22Rv1 (cell line): ENCODE data around the gene NOL11.

ENCODE experiments used
- H3K27ac ChIP-seq: fragments of 450-650 bp; 2 replicates; pipeline ENCODE4 v1.5.1; 2017
- ZFX ChIP-seq: fragments of 450-650 bp; IDR thresholded peaks from 2 replicates; pipeline ENCODE4 v1.6.1; 2017; ENCODE audit warnings: antibody characterized with exemption, borderline replicate concordance
- TF ChIP-seq, protein P1 (sequence below): fragments of 450-650 bp; IDR thresholded peaks from 2 replicates; pipeline ENCODE4 v1.5.1; 2017; ENCODE audit warnings: mild to moderate bottlenecking

The NOL11 gene

GRCh38 chr17:67707442-67707841 is 10.3 kb upstream of the NOL11 start:
- H3K27ac ChIP-seq: no peak overlapping the region
- TF ChIP-seq, protein P1, sequence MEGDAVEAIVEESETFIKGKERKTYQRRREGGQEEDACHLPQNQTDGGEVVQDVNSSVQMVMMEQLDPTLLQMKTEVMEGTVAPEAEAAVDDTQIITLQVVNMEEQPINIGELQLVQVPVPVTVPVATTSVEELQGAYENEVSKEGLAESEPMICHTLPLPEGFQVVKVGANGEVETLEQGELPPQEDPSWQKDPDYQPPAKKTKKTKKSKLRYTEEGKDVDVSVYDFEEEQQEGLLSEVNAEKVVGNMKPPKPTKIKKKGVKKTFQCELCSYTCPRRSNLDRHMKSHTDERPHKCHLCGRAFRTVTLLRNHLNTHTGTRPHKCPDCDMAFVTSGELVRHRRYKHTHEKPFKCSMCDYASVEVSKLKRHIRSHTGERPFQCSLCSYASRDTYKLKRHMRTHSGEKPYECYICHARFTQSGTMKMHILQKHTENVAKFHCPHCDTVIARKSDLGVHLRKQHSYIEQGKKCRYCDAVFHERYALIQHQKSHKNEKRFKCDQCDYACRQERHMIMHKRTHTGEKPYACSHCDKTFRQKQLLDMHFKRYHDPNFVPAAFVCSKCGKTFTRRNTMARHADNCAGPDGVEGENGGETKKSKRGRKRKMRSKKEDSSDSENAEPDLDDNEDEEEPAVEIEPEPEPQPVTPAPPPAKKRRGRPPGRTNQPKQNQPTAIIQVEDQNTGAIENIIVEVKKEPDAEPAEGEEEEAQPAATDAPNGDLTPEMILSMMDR: no peak
- TF ChIP-seq ZFX: no peak

- H3K27ac ChIP-seq: no peak overlapping the region
- TF ChIP-seq, protein P1: no peak
Observed at GRCh38 chr17:67708378-67708777, 9.4 kb upstream of the NOL11 start.

GRCh38 chr17:67711916-67712315 is 5.8 kb upstream of the NOL11 start:
- TF ChIP-seq, protein P1: no peak
- no peak for TF ChIP-seq ZFX

GRCh38 chr17:67712375-67712774 is 5.4 kb upstream of the NOL11 start:
- TF ChIP-seq, protein P1: no peak
- no peak for TF ChIP-seq ZFX
- H3K27ac ChIP-seq: no peak overlapping the region

More at GRCh38 chr17:67711916-67712315, 5.8 kb upstream of the NOL11 start:
- no peak overlapping the region for H3K27ac ChIP-seq

GRCh38 chr17:67713169-67713568 is 4.6 kb upstream of the NOL11 start:
- H3K27ac ChIP-seq: no peak overlapping the region
- TF ChIP-seq ZFX: no peak
- TF ChIP-seq, protein P1: no peak

GRCh38 chr17:67716405-67716798 is 1.3 kb upstream of the NOL11 start:
- H3K27ac ChIP-seq: no peak overlapping the region
- TF ChIP-seq, protein P1: no peak
- no peak for TF ChIP-seq ZFX

- TF ChIP-seq, protein P1: no peak
- no peak for TF ChIP-seq ZFX
- peak overlapping the region; percentile 86 for H3K27ac ChIP-seq
Observed at GRCh38 chr17:67717192-67717623, 528 bp upstream of the NOL11 start.
